HG03135 (cell line): ENCODE data around the gene CC2D1A.

Experiments used
- ATAC-seq: cut with Tn5 transposase; IDR thresholded peaks from one replicate; pipeline ENCODE4 v1.9.1; 2021; ENCODE audit warnings: mild to moderate bottlenecking, moderate library complexity; ENCODE audit not compliant: unreplicated experiment

The CC2D1A gene

DNA sequence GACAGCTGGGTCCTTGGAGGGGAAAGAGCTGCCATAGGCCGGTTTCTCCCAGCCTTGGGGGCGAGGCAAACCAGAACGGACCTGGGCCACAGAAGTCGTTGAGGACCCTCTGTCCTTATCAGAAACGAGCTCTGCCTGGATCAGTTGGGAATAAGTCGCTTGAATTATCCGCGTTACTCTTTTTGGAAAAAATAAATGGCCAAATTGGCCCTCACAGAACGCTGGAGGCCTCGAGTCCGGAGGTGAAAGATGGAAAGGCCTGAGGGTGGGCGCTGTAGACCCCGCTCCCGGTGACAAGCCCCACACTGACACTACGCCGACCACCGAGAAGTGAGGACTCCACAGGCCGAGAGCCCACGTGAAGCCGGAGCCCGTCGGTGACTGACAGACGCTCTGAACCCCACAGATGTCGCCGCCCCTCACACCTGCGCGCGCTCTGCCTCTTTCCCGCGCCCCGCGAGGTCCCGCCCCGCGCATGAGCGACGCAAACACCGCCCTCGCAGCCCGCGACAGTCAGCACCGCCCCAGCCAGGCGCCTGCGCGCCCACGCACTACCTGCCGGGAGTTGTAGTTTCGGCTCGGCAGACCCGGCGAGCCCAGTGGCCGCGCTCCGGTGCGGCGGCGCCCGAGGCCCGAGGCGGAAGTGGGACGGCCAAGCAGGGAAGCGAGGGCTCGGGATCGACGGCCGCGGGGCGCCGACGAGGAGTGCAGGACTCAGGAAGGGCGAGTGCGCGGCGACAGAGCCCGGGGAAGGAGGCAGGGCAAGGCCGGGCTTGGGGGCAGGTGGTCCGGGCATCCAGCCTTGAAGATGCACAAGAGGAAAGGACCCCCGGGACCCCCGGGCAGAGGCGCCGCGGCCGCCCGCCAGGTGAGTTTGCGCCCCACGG is at the start of gene CC2D1A, which contains the start of gene BRME1:
CC2D1A (plus strand) TSS at position 568 of the 887 bp plus-strand sequence; CDS start at position 809, 241 bp downstream.
BRME1 (minus strand) TSS at position 484 of the 887 bp plus-strand sequence. CDS start 1,225 bp downstream, outside the sequence.
- peak; percentile 88 for ATAC-seq

DNA sequence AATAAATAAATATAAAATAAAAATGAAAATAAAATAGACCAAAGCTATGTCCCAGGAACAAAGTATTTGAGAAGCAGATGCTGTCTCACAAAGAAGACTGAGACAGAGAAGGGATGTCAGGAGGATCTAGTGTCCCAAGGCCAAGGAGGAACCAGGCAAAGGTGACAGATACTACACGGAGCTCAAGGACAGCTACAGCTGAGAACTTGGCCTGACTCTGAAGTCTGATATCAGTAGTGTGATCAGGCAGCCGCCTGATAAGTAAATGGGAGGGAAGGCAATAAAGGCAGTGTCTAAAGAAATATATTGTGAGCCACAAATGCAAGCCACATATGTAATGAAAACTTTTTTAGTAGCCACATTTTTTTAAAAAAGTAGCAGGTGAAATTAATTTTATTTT is 49.5 kb upstream of the CC2D1A start:
- ATAC-seq, result no peak

DNA sequence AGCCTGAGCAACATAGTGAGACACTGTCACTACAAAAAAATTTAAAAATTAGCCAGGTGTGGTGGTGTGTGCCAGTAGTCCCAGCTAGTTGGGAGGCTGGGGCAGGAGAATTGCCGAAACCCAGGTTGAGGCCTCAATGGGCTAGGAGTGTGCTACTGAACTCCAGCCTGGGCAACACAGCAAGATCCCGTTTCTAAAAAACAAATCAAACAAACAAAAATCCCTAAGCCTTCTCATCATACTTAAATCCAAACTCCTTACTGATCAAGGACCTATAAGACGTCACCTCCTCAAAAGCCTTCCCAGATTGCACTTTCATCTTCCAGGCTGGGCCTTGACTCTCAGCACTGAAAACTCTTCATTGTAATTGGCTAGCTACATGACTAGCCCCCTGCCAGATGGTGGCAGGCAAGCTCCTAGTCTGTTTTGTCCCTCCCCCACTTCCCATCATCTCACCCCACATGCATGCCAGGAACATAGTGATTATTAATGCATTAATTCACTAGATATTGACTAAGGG is 46.6 kb upstream of the CC2D1A start:
- ATAC-seq, result no peak

DNA sequence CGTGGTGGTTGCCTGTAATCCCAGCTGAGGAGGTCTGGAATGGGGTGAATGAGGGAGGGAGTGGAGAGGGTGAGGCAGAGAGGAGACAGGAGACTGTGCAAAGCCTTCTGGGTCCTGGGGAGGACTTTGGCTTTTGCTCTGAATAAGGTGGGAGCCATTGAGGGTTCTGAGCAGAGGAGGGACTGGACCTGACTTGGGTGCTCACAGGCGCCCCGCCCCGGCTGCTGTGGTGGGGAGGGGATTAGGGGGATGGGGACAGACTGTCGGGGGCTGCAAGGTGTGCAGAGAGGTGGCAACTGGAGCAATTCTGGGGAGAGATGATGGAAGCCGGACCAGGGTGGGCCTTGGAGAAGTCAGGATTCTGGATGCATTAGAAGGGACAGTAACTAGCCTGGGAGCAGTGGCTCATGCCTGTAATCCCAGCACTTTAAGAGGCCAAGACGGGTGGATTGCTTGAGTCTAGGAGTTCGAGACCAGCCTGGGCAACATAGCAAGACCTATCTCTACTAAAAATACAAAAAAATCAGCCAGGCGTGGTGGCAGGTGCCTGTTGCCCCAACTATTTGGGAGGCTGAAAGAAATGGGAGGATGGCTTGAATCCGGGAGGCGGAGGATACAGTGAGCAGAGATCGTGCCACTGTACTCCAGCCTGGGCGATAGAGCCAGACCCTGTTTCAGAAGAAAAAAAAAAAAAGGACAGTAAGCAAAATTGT is 45.2 kb upstream of the CC2D1A start:
- ATAC-seq, result no peak

DNA sequence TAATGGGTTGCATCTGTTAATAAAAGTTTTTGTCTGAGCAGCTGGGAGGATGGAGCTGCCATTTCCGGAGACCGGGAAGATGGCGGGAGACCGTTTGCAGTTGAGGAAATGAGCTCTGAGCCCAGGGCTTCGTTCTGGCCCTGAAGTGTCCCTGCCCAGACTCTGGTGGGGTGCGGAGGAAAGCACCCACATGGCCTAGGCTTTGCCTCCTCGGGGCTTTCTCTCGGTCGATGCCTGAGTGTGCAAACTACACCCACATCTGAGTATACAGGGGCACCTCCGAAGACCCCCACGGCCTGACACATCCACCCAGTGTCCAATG is 44.6 kb upstream of the CC2D1A start:
- peak; percentile 26 for ATAC-seq

DNA sequence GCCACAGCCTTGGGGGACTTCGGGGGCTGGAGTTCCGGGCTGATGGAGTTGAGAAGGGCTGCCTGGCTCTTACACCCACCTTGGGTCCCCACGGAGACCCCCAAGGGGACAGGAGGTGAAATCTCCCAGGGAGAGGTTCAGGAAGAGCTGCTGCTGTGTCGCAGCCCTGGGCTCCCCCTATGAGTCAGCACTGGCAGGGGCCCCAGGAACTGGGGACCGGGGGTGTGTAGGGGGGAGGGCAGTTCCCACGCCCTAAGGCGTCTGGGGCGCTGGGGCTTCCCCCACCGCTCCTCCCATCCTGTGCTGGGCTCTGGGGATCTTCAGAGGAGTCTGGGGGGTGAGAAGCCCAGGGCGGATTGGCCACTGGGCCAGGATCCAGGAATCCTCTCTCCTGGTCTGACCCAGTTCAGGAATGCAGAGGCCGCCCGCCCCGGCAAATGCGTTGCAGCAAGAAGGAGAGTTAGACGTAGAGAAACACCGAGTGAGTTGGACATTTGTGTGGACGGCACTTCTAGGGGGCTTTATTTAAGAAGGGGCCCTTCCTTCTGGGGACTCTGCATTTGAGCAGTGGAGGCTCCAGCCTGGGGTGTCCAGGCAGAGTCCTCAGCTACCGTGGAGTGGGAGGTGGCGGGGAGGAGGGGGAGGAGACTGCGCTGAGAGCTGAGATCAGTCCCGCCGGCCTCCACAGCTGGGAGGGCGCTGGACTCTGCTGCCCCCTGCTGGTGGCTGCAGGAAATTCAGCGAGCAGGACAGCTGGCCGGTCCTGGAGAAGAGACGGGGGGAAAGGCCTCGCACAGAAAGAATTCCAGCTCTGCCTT is 44.1 kb upstream of the CC2D1A start:
- peak; percentile 66 for ATAC-seq

DNA sequence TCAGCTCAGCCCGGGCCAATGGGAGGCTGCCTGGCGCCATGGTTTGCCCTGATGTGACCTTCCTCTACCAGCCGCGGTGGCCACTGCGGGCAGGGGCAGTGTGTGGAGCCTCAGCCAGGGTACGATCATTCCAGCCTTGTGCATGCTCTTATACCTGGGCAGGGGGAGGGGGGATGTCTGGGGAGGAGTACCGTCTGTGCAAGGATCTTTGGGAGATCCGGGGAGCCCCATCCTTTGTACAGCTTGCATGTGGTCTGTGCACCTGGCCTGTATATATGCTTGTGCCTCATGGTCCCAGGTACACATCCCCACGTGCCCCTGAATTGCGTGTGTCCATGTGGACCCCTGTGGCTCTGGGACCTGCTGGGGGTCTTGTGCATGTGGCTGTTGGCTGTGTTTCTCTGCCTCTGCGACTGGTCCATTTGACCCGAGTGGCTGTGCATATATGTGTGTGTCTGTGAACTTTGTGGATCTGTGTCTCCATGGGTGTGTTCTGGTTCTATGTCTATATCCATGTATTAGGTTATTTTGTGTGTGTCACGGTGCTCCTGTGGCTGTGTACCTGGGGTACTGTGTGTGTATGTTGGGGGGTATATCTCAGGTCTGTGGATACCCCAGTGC is 41.8 kb upstream of the CC2D1A start:
- no peak for ATAC-seq

DNA sequence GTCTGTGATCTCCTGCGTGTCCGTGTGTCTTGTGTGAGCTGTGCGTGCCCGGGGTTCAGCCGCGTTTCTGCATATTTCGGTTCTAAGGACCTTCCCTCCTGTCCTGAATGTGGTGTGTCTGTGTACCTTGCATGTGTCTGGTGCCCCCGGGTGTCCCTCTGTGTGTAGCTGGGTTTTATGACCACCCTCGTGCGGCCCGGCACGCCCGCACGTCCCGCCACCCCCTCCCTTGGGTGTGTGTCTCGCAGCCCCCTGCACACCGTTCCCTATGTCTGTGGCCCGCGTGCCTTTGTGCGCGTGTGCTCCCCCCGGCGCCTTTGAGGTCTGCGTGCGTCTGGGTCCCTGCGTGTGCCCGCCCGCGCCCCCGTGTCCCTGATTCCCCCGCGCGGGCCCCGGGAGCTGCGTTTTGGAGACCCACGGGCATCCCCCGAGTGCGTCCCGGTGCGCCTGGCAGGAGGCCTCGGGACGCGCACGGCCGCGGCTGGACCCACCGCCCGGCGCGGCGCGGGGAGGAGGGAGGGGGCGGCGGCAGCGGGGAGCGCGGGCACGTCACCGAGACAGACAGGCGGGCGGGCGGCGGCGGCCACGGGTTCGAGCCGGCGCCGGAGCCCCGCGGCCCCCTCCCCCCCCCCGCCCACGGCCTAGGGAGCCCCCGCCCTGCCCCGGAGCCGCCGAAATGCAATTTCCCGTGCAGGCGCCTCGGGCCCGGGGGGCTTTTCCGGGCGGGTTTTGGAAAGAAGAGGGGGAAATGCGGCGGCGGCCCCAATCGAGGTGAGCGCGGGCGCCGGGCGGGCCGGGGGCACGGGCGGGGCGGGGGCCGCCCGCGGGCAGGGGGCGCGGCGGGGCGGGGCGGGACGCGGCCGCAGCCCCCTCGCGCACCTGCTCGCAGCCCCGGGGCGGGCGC is 41.1 kb upstream of the CC2D1A start:
- no peak for ATAC-seq

DNA sequence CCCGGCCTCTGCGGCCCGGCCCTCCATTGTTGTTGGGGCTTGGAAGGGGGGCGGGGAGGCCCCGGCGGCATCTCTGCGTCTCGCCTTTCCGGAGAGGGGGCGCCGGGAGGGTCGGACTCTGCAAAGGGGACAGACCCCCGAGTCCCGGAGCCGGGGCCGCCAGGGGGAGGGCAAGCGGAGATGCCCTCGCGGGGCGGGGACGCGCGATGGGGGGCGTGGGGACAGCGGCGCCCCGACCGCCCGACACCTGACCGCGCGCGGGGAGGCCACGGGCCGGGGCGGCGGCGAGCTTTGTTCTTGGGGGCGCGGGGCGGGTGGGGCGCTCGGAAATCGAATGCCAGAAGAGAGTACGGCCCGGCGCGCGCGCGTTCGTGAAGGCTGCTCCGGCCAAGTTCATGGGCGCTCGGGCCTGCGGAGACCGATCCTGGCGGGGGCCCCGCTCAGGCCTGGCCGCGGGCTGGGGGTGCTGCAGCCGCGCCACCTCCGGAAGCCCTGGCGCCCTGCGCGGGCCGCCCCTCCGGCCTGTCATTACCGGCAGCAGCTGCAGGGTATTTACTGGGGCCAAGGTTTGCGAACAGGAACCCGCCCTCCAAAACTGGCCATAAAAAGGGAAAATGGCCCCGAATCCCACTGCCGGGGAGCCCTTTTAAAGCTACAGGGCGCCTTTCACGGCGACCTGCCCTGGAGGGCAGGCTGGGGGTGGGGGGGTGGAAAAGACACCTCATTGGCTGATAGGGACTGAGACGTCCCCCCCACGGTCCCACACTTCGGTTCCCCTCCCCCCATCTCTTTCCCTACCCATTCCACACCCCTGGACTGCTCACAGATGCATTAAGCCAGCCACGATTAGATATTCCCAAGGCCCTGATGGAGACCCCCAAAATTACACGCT is 40.2 kb upstream of the CC2D1A start:
- no peak for ATAC-seq

DNA sequence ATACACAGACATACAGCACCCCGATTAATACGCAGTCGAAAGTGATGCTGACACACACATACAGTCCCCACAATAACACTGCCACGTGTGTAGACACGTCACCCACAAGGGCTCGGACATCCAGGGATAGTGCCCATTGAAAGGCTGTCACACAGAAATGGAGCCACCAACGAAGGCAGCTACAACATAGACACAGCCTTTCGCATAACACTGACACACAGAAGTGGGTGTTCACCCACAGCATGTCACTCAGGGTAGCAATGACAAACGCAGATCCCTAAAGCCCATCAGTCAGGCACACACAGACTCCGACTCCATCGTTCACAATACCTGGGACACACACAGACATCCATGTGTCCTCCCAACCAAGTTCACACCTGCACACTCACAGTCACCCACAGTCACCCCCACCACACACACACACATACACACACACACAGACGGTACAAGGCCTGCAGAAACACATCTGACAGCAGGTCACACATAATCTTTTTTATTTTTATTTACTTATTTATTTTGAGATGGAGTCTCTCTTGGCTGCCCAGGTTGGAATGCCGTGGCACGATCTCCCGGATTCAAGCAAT is 39.4 kb upstream of the CC2D1A start:
- no peak for ATAC-seq

DNA sequence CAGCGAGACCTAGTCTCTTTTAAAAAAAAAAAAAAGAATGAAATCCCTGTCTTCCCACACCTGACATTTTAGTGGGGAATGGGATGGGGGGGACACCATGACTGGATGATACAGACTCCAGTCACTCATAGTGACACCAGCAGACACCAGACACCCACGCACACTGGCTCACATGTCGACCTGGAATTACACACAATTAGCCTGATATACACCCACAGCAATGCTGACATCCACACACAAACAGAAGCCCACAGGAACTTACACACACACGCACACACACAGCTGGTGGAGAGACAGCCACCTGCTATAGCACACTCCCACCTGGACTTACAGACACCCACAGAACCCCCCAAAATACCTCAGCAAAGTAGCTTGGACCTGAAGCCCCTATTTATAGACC is 37.3 kb upstream of the CC2D1A start:
- ATAC-seq, result no peak

DNA sequence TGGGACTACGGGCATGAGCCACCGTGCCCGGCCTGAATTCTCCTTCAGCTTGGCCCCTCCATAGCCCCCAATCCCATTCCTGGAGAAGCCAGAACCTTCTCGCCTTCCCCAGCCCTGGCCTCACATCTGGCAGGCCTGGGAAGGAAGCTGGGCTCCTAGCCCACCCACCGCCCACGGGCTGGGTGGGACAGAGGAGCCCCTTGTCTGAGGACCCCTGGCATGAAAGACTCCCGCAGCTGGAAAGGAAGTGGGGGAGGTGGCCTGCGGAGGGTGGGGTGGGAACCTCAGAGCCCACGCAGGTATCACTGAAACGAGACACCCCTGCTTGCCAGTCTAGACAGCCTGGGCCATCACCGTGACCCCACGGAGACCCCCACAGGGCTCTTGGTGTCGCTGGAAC is 36.7 kb upstream of the CC2D1A start:
- ATAC-seq, result no peak

DNA sequence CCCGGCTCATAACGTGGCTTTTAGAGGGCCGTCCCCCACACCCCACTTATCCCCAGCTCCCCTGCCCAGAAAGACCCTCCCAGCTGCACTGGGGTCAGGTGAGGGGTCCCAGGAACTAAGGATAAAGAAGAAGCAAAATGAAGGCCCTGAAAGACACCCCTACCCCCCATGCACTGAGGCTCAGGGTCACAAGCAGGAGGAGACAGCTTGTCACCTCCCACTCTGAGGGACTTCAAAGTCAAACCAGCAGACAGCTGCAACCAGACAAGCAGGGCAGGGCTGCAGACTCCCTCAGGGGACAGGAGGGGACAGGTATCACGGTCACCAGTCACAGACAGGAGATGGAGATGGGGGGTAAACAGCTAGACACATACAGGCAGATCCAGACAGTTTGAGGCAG is 35.1 kb upstream of the CC2D1A start:
- no peak for ATAC-seq

DNA sequence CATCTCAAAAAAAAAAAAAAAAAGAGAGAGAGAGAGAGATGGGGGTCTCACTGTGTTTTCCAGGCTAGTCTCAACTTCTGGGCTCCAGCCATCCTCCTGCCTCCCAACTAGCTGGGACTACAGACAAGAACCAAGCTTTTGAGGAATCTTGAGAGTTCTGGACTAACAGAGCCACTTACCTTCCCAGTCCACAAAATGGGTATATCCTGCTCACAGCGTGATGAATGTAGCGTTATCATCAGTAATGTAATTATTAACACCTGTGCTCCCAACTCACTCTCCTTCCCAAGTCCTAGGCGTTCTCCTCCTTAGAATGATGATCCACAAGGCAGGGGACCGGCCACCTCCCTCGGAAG is 33.7 kb upstream of the CC2D1A start:
- ATAC-seq, result no peak

DNA sequence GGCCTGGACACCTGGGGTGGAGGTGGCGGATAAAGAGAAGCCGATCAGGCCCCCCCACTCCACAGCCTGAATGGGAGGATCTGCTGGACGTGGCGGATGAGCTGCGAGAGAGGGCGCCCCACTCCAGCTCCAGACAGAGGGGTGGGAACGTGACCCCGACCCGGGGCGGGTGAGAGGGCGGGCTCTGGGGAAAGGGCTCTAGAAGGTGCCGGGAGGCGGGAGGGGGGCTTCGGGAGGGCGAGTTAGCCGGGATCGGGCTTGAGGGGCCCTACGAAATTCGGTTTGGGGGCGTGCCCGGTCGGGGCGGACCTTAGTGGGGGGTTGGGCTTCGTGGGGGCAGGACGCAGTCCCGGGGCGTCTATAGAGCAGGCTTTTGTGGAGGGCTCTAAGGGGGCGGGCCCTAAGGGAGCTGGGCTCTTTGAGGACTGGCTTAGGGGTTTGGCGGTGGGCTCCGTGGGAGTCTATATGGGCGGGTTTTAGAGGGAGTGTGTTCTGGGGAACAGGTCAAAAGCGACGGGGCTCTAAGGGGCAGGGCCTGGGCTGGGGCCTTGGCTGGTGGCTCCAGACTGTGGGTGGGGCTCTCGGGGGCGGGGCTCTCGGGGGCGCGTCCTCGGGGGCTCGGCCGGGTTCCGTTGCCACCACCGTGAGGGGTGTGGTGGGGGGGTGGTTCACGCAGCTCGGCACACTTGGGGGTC is 33.2 kb upstream of the CC2D1A start:
- no peak for ATAC-seq

DNA sequence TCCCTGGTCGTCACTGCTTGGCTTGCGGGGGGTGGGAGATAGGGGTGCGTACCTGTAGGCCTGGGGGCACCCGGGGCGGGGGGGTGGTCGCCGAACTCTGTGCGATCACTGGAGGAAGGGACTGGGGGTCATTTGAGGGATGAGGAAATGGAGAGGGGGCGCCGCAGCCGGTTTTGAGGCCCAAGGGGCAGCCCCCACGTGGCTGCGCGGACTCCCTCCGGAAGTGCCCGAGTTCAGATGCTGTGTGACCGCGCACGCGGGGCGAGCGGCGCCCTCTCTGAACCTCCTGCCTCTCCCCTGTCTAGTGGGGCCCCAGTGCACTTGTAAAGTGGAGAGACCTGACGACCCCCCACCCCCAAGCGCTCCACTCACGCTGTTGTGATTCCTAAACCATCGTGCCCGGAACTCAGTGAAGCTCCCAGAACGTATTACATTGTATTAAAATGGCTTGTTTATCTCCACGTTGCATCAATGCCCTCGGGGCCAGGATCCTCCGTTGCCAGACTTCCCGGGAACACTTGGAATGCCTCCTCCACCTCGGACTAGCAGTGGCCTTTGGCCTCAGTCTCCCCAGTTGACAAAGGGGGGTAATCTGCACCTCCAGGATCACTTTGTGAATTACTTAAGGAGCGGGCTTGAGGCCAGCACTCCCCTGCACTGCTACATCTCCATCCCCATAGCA is 32.0 kb upstream of the CC2D1A start:
- no peak for ATAC-seq

DNA sequence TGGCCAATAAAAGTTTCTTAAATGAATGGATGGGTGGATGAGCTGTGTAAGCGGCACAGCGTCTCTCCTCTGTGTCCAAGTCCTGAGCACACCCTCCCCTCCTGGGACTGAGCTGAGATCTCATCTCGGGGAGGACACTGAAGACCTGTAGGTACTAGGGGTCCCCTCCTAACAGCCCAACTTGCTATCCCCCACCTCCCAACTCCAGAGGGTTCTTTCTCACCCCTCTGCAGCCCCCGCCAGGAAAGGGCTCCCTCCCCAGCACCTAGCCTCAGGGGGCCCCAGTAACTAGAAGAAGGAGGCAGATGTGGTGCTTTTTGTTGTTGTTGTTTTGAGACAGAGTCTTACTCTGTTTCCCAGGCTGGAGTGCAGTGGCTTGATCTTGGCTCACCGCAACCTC is 30.2 kb upstream of the CC2D1A start:
- ATAC-seq, result no peak
